Measurements from ENCODE around the gene ZBTB18.

The ZBTB18 gene

DNA sequence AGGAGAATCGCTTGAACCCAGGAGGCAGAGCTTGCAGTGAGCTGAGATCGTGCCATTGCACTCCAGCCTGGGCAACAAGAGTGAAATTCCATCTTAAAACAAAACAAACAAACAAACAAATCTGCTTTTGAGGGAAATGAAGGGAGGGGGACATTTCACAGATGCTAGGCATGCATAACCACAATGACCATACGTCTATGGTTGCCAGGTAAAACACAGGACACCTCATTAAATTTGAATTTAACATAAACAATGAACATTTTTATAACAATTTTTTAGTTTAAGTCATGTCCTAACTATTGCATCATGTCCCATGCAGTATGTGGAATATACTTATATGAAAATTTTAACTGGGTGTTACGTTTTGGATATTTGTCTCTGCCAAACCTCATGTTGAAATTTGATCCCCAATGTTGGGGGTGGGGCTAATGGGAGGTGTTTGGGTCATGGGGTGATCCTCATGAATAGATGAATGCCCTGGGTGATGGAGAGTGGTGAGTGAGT is 31.0 kb upstream of the ZBTB18 start:
- Histone ChIP-seq H3K4me3 (ENCODE audit: low read length) (no peak overlapping the region), H3K4me1 (ENCODE audit: control insufficient read depth, insufficient read depth, low read length) (peaks cover 8% of the 10 kb centered on the region), H3K27me3 (replicated peaks; ENCODE audit: control insufficient read depth, insufficient read depth, low read length) (peaks cover 3% of the 10 kb centered on the region), H3K9me3 (ENCODE audit: control insufficient read depth, low read length) (no peaks in the 10 kb centered on the region), H3K9ac (ENCODE audit: low read length) (no peak overlapping the region), H3K36me3 (ENCODE audit: control insufficient read depth, insufficient read depth, low read length, severe bottlenecking) (no peaks in the 10 kb centered on the region)
- DNase-seq (ENCODE audit: low read depth), result peak; percentile 27

DNA sequence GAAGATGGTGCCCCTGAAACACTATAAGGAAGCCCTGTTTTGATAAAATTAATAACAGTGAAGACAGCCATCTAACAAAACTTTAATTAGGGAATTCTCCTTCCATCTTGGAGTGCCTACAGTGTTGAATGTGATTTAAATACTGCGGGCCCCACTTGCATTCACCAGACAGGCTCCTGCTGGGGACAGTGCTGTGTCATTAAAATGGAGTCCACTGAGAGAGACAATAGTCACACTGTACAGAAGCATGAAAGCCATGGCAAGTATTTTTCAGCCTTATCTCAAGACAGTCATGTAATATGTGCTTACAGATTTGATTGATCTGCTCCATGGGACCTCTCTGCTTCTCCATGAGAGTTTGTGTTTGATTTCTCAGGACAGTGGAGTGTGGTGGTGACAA is 29.7 kb upstream of the ZBTB18 start:
- H3K27me3 ChIP-seq (replicated peaks; ENCODE audit: control insufficient read depth, insufficient read depth, low read length), result no peaks in the 10 kb centered on the region
- H3K4me1 ChIP-seq (ENCODE audit: control insufficient read depth, insufficient read depth, low read length), result peaks cover 8% of the 10 kb centered on the region
- no peak for DNase-seq (ENCODE audit: low read depth)
- H3K36me3 ChIP-seq (ENCODE audit: control insufficient read depth, insufficient read depth, low read length, severe bottlenecking), result no peaks in the 10 kb centered on the region
- H3K9me3 ChIP-seq (ENCODE audit: control insufficient read depth, low read length), result no peaks in the 10 kb centered on the region
- H3K9ac ChIP-seq (ENCODE audit: low read length), result no peak overlapping the region
- no peak overlapping the region for H3K4me3 ChIP-seq (ENCODE audit: low read length)

DNA sequence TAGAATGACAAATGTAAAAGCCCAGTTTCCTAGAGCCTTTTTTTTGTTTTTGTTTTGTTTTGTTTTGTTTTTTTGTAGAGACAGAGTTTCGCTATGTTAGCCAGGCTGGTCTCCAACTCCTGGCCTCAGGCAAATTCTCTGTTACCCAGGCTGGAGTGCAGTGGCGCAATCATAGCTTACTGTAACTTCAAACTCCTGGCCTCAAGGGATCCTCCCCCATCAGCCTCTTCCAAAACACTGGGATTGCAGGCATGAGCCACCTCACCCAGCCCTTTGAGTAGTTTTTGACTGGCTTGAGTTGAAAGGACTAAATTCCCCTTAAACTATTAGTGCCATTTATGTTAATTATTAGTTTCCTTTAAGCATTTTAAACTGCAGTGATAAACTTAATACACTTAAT is 28.8 kb upstream of the ZBTB18 start:
- peak; percentile 90 for DNase-seq (ENCODE audit: low read depth)
- Histone ChIP-seq H3K9ac (ENCODE audit: low read length) (no peak overlapping the region), H3K27me3 (replicated peaks; ENCODE audit: control insufficient read depth, insufficient read depth, low read length) (peaks cover 7% of the 10 kb centered on the region)

GRCh38 chr1:244022864-244023440 is 28.1 kb upstream of the ZBTB18 start:
- DNase-seq (ENCODE audit: low read depth), result no peak
- H3K9ac ChIP-seq (ENCODE audit: low read length), result no peak overlapping the region
- no peaks in the 10 kb centered on the region for H3K9me3 ChIP-seq (ENCODE audit: control insufficient read depth, low read length)
- H3K36me3 ChIP-seq (ENCODE audit: control insufficient read depth, insufficient read depth, low read length, severe bottlenecking), result no peaks in the 10 kb centered on the region
- H3K4me3 ChIP-seq (ENCODE audit: low read length), result no peak overlapping the region
- H3K4me1 ChIP-seq (ENCODE audit: control insufficient read depth, insufficient read depth, low read length), result peaks cover 8% of the 10 kb centered on the region
- H3K27me3 ChIP-seq (replicated peaks; ENCODE audit: control insufficient read depth, insufficient read depth, low read length), result peaks cover 13% of the 10 kb centered on the region

More for the DNA sequence above, 28.8 kb upstream of the ZBTB18 start:
- peaks cover 8% of the 10 kb centered on the region for H3K4me1 ChIP-seq (ENCODE audit: control insufficient read depth, insufficient read depth, low read length)
- H3K36me3 ChIP-seq (ENCODE audit: control insufficient read depth, insufficient read depth, low read length, severe bottlenecking), result no peaks in the 10 kb centered on the region
- peak overlapping the region; percentile 25 for H3K4me3 ChIP-seq (ENCODE audit: low read length)
- H3K9me3 ChIP-seq (ENCODE audit: control insufficient read depth, low read length), result no peaks in the 10 kb centered on the region

DNA sequence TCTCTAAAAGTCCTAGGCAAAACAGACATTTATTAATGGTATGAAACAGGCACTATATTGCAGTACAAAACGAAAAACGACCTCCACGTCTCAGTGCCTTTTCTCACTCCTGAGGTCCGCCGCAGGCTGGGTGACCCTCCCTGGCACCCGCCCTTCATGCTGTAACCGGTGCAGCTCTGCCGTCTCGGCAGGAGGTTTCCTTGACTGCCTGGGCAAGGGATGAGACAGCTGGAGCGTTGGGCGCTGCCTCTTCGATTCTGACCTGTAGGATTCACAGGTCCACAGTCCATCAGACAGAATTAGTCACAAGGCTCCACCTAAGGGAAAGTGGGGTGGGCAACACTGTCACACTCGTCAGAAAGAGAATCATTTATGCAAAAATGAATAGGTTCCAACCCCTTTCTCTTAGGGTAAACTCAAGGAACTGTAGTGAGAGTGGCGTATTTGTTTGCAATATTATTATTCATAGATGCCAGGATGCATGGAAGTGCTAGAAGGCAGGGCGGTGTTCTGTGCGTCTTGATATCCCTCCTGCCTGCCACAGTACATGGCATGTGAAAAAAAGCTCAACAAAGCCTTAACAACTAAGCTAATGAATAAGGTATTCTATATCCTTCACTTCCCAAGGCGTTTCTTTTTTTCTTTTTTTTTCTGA is 23.5 kb upstream of the ZBTB18 start:
- DNase-seq (ENCODE audit: low read depth), result no peak
- H3K4me1 ChIP-seq (ENCODE audit: control insufficient read depth, insufficient read depth, low read length), result peaks cover 2% of the 10 kb centered on the region
- peaks cover 15% of the 10 kb centered on the region for H3K27me3 ChIP-seq (replicated peaks; ENCODE audit: control insufficient read depth, insufficient read depth, low read length)
- H3K4me3 ChIP-seq (ENCODE audit: low read length), result no peak overlapping the region
- no peaks in the 10 kb centered on the region for H3K9me3 ChIP-seq (ENCODE audit: control insufficient read depth, low read length)
- no peaks in the 10 kb centered on the region for H3K36me3 ChIP-seq (ENCODE audit: control insufficient read depth, insufficient read depth, low read length, severe bottlenecking)
- H3K9ac ChIP-seq (ENCODE audit: low read length), result no peak overlapping the region

DNA sequence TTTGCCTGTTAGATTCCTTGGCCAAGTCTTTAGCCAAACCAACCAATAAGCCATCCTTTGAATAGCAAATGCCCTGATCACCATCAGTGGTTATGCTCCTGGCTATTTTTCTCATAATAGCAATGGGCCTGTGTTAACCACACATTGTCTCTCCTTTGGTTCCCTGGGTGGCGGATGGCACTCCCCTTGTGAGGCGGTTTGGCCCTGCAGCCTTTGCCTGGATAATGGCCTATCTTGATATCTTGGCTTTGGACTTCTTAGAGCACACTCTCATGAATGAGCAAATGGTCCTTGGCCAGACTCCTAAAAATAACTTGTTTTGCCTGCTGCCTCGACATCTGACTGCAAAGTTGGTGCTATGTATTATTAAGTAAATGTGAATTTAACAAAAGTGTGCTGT is 22.4 kb upstream of the ZBTB18 start:
- Histone ChIP-seq H3K9ac (ENCODE audit: low read length) (no peak overlapping the region), H3K36me3 (ENCODE audit: control insufficient read depth, insufficient read depth, low read length, severe bottlenecking) (no peaks in the 10 kb centered on the region), H3K4me3 (ENCODE audit: low read length) (no peak overlapping the region), H3K9me3 (ENCODE audit: control insufficient read depth, low read length) (no peaks in the 10 kb centered on the region), H3K4me1 (ENCODE audit: control insufficient read depth, insufficient read depth, low read length) (no peaks in the 10 kb centered on the region), H3K27me3 (replicated peaks; ENCODE audit: control insufficient read depth, insufficient read depth, low read length) (peaks cover 17% of the 10 kb centered on the region)
- DNase-seq (ENCODE audit: low read depth), result no peak

GRCh38 chr1:244029124-244029523 is 22.0 kb upstream of the ZBTB18 start:
- H3K9me3 ChIP-seq (ENCODE audit: control insufficient read depth, low read length), result no peaks in the 10 kb centered on the region
- H3K4me1 ChIP-seq (ENCODE audit: control insufficient read depth, insufficient read depth, low read length), result no peaks in the 10 kb centered on the region
- no peaks in the 10 kb centered on the region for H3K36me3 ChIP-seq (ENCODE audit: control insufficient read depth, insufficient read depth, low read length, severe bottlenecking)
- no peak overlapping the region for H3K9ac ChIP-seq (ENCODE audit: low read length)
- peaks cover 19% of the 10 kb centered on the region for H3K27me3 ChIP-seq (replicated peaks; ENCODE audit: control insufficient read depth, insufficient read depth, low read length)
- no peak overlapping the region for H3K4me3 ChIP-seq (ENCODE audit: low read length)
- DNase-seq (ENCODE audit: low read depth), result no peak

DNA sequence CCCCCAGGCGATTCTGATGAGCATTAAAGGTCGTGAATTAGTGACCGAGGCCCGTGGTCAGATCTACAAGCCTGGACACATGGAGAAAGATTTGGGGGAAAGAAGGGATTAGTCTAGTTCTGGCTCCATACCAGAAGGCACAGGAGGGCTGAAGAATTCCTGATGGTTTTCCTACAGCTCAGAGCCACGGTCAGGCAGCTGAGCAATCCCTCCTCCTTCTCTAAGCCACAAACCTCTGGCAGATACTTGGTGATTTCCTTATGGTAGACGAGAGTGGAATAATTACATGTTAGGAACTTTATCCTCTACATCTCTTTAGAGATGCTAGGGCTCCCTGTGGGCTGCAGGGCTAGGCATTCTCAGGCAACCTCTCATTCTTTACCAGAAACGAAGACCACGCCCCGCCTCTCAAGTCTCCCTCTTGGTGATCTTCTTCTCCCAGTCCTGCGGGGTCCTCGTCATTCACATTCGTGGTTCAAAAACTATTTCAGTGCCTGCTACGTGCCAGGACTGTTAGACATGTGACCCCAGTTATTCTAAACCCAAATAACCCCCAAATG is 20.5 kb upstream of the ZBTB18 start:
- H3K36me3 ChIP-seq (ENCODE audit: control insufficient read depth, insufficient read depth, low read length, severe bottlenecking), result no peaks in the 10 kb centered on the region
- no peak overlapping the region for H3K9ac ChIP-seq (ENCODE audit: low read length)
- DNase-seq (ENCODE audit: low read depth), result no peak
- no peaks in the 10 kb centered on the region for H3K4me1 ChIP-seq (ENCODE audit: control insufficient read depth, insufficient read depth, low read length)
- no peak overlapping the region for H3K4me3 ChIP-seq (ENCODE audit: low read length)
- peaks cover 19% of the 10 kb centered on the region for H3K27me3 ChIP-seq (replicated peaks; ENCODE audit: control insufficient read depth, insufficient read depth, low read length)
- H3K9me3 ChIP-seq (ENCODE audit: control insufficient read depth, low read length), result no peaks in the 10 kb centered on the region

DNA sequence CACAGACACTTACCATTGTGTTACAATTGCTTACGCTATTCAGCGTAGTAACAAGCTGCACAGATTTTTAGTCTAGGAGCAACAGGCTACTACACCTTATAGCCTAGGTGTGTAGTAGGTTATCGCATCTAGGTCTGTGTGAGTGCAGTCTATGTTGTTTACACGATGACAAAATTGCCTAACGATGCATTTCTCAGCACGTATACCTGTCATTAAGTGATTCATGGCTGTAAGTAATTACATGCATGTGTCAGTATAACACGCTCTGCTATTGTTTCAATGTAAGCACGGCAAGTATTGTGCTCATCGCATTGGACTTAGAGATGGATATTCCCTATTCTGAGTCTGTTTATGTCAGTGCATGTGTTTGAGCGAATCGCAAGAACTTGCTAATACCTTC is 15.7 kb upstream of the ZBTB18 start:
- H3K27me3 ChIP-seq (replicated peaks; ENCODE audit: control insufficient read depth, insufficient read depth, low read length), result peaks cover 4% of the 10 kb centered on the region
- H3K4me3 ChIP-seq (ENCODE audit: low read length), result no peak overlapping the region
- no peaks in the 10 kb centered on the region for H3K36me3 ChIP-seq (ENCODE audit: control insufficient read depth, insufficient read depth, low read length, severe bottlenecking)
- no peaks in the 10 kb centered on the region for H3K4me1 ChIP-seq (ENCODE audit: control insufficient read depth, insufficient read depth, low read length)
- no peak for DNase-seq (ENCODE audit: low read depth)
- H3K9me3 ChIP-seq (ENCODE audit: control insufficient read depth, low read length), result no peaks in the 10 kb centered on the region
- H3K9ac ChIP-seq (ENCODE audit: low read length), result no peak overlapping the region

DNA sequence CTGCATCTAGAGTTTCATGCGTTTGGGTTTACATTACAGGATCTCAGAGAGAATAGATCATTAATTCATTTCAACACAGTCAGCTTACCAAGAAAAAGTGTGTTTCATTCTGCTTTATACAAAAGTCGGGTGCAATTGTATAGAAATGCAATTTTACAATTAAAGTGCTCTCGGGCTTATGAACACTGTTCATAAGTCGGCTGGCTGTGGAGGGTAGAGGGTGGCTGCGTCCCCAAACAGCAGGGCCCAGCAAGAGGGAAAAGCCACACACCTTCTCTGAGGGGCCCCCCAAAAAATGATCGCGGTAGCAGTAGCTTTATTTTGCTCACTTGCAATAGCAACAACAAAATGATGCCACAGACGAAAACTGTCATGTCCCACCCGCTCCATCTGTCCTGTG is 13.8 kb upstream of the ZBTB18 start:
- Histone ChIP-seq H3K4me3 (ENCODE audit: low read length) (no peak overlapping the region), H3K4me1 (ENCODE audit: control insufficient read depth, insufficient read depth, low read length) (no peaks in the 10 kb centered on the region), H3K9me3 (ENCODE audit: control insufficient read depth, low read length) (no peaks in the 10 kb centered on the region), H3K36me3 (ENCODE audit: control insufficient read depth, insufficient read depth, low read length, severe bottlenecking) (no peaks in the 10 kb centered on the region), H3K27me3 (replicated peaks; ENCODE audit: control insufficient read depth, insufficient read depth, low read length) (peaks cover 4% of the 10 kb centered on the region), H3K9ac (ENCODE audit: low read length) (no peak overlapping the region)
- DNase-seq (ENCODE audit: low read depth), result no peak

DNA sequence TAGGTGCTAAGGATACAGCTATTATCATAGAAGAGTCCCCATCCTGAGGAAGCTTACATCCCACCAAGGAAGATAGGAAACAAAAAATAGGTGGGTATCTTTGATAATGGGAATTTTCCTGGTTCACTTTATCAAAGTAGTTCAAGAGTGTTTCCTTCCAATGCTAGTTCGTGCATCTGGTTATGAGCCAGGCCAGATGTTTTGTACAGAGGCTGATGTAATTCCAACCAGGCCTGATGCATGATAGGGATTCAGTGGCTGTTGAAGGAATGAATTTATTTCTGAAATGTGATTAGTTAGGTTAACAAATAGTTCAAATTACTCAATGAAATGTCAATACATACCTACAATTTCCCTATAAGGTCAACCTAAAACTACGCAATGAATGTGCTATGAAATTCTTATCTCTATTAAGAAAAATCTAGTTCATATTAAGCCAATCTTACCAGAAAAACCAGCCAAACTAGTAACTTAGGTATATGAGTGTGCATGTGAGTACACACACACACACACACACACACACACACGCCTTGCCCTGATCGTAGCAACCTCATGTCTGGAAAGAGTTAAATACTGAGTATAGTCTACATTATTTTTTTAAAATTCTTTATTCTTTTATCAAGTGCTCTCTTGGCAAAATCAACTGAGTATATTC is 9.5 kb upstream of the ZBTB18 start:
- Histone ChIP-seq H3K4me1 (ENCODE audit: control insufficient read depth, insufficient read depth, low read length) (no peaks in the 10 kb centered on the region), H3K4me3 (ENCODE audit: low read length) (no peak overlapping the region), H3K36me3 (ENCODE audit: control insufficient read depth, insufficient read depth, low read length, severe bottlenecking) (no peaks in the 10 kb centered on the region), H3K27me3 (replicated peaks; ENCODE audit: control insufficient read depth, insufficient read depth, low read length) (no peaks in the 10 kb centered on the region), H3K9me3 (ENCODE audit: control insufficient read depth, low read length) (no peaks in the 10 kb centered on the region), H3K9ac (ENCODE audit: low read length) (no peak overlapping the region)
- peak; percentile 56 for DNase-seq (ENCODE audit: low read depth)
